Measurements from ENCODE around the gene MAP7.

The MAP7 gene

GRCh38 chr6:136304410-136304809, 245.8 kb downstream of the MAP7 start:
- no peak for DNase-seq (ENCODE audit: low read depth in 3 of 3)

DNA sequence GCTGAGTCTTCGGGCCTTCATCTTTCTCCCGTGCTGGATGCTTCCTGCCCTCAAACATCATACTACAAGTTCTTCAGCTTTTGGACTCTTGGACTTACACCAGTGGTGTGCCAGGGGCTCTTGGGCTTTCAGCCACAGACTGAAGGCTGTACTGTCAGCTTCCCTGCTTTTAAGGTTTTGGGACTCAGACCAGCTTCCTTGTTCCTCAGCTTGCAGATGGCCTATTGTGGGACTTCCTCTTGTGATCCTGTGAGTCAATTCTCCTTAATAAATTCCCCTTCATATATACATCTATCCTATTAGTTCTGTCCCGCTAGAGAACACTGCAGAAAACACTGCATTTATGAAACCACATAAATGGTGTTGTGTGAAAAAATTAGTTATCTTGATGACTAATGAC, 246.7 kb downstream of the MAP7 start:
- no peak for DNase-seq (ENCODE audit: low read depth in 3 of 3)

- no peak for DNase-seq (ENCODE audit: low read depth in 3 of 3)
These were observed 255.6 kb downstream of the MAP7 start for GRCh38 chr6:136294621-136295020.

Measured in stimulated activated CD4-positive, alpha-beta T cell treated with anti-CD3 and anti-CD28 coated beads, TNF-alpha, amount 100 ng/mL, for 4 hours (primary cell).